GM12872 (cell line): Measurements from ENCODE around the gene NONO.

Experiments used
- CTCF ChIP-seq: IDR thresholded peaks from 3 replicates; pipeline ENCODE4 v1.5.1; 2011; ENCODE audit warnings: low read depth, mild to moderate bottlenecking, low read length, moderate library complexity; ENCODE audit not compliant: insufficient read depth

Gene NONO

GRCh38 chrX:71269801-71270395 lies 13.5 kb upstream of the NONO start:
- no peak for TF ChIP-seq CTCF

- no peak for TF ChIP-seq CTCF
Observed at GRCh38 chrX:71282514-71283402, 677 bp upstream of the NONO start.

- no peak for TF ChIP-seq CTCF
Observed at GRCh38 chrX:71285929-71286328, 2.5 kb downstream of the NONO start.

GRCh38 chrX:71291381-71291780 lies 7.9 kb downstream of the NONO start:
- TF ChIP-seq CTCF, result no peak

GRCh38 chrX:71292669-71293365 lies 9.4 kb downstream of the NONO start:
- TF ChIP-seq CTCF, result no peak

- TF ChIP-seq CTCF, result no peak
Observed at GRCh38 chrX:71296806-71297205, 13.4 kb downstream of the NONO start.

GRCh38 chrX:71298119-71298518 lies 14.7 kb downstream of the NONO start:
- TF ChIP-seq CTCF, result no peak
